H1 (cell line): Measurements from ENCODE around the gene CNKSR2. TPM values are rescaled to one million over a fixed set of nuclear protein-coding genes. Genes with fewer than 3 reads are reported as not detected.

ENCODE experiments used
- CTCF ChIA-PET: fragments of 300-600 bp; sonication (Branson Sonifier 250); formaldehyde crosslinking; loops from one replicate; lab custom pipeline; 2021; ENCODE audit not compliant: partially characterized antibody; lab: Charles Lee
- POLR2A ChIA-PET: fragments of 300-600 bp; sonication (Branson Sonifier 250); formaldehyde crosslinking; loops from one replicate; lab custom pipeline; 2021; ENCODE audit warnings: inconsistent platforms; ENCODE audit not compliant: partially characterized antibody; lab: Charles Lee
- DNase-seq, 2 experiments: peaks; one replicate each; pipeline versions ENCODE4 v3.0.0 to v3.0.0-alpha.2; 2010 to 2022; ENCODE audit warnings: low spot score in 2 of 2, low read depth in 1 of 2, mixed read lengths in 1 of 2
- FAIRE-seq: peaks from 2 replicates; lab custom pipeline; 2011; peaks lifted over from hg19 to GRCh38; lab: Jason Lieb, UNC
- H2AFZ ChIP-seq: 2 replicates; pipeline ENCODE4 v1.8.1; 2012; ENCODE audit warnings: low read length, inconsistent platforms
- H2AK5ac ChIP-seq: 2 replicates; pipeline ENCODE4 v1.6.1; 2013; ENCODE audit warnings: low read depth, low read length
- H2BK120ac ChIP-seq: replicated peaks from 2 replicates; pipeline ENCODE3; 2013; ENCODE audit warnings: low read depth, low read length, inconsistent platforms
- H2BK12ac ChIP-seq: 2 replicates; pipeline ENCODE4 v1.6.1; 2013; ENCODE audit warnings: low read depth, low read length
- H2BK15ac ChIP-seq: 2 replicates; pipeline ENCODE4 v1.6.1; 2013; ENCODE audit warnings: low read length
- H2BK20ac ChIP-seq: 2 replicates; pipeline ENCODE4 v1.6.1; 2013; ENCODE audit warnings: low read length
- H2BK5ac ChIP-seq: 2 replicates; pipeline ENCODE4 v1.6.1; 2013; ENCODE audit warnings: low read depth, low read length
- H3K14ac ChIP-seq: 2 replicates; pipeline ENCODE4 v1.6.1; 2013; ENCODE audit warnings: inconsistent platforms; ENCODE audit not compliant: insufficient read length
- H3K18ac ChIP-seq: 2 replicates; pipeline ENCODE4 v1.6.1; 2013; ENCODE audit warnings: low read length; ENCODE audit errors: extremely low read depth
- H3K23ac ChIP-seq: 2 replicates; pipeline ENCODE4 v1.6.1; 2013; ENCODE audit warnings: inconsistent platforms; ENCODE audit not compliant: insufficient read length
- H3K23me2 ChIP-seq: 2 replicates; pipeline ENCODE4 v1.6.1; 2013; ENCODE audit warnings: low read depth, low read length
- H3K27ac ChIP-seq: 2 replicates; pipeline ENCODE4 v1.6.1; 2011; ENCODE audit warnings: low read depth, low read length, inconsistent platforms
- H3K27me3 ChIP-seq, 4 experiments: replicated peaks in 1 of 4; 1 replicate in 1 of 4; 2 replicates in 3 of 4; pipeline versions ENCODE4 v1.6.1 to v1.8.1; 2011 to 2013; ENCODE audit warnings: low read length in 3 of 4, mild to moderate bottlenecking in 3 of 4, inconsistent platforms in 2 of 4, mixed read lengths in 2 of 4, moderate library complexity in 1 of 4; ENCODE audit not compliant: control insufficient read depth in 3 of 4, insufficient read depth in 3 of 4; ENCODE audit errors: extremely low read depth in 1 of 4
- H3K36me3 ChIP-seq, 4 experiments: 2 replicates each; pipeline versions ENCODE4 v1.6.1 to v1.8.1; 2011 to 2013; ENCODE audit warnings: mild to moderate bottlenecking in 4 of 4, low read length in 3 of 4, moderate library complexity in 2 of 4, control low read depth in 1 of 4, inconsistent platforms in 1 of 4; ENCODE audit not compliant: insufficient read depth in 4 of 4, control insufficient read depth in 2 of 4
- H3K4ac ChIP-seq: replicated peaks from 2 replicates; pipeline ENCODE3; 2013; ENCODE audit warnings: low read length, low read depth, mixed read lengths, inconsistent platforms; ENCODE audit not compliant: insufficient read length
- H3K4me1 ChIP-seq, 4 experiments: replicated peaks in 1 of 4; 1 replicate in 1 of 4; 2 replicates in 3 of 4; pipeline versions ENCODE4 v1.6.1 to v1.8.1; 2011 to 2013; ENCODE audit warnings: low read length in 3 of 4, inconsistent platforms in 2 of 4, mixed read lengths in 1 of 4; ENCODE audit not compliant: insufficient read depth in 4 of 4, control insufficient read depth in 3 of 4
- H3K4me2 ChIP-seq, 2 experiments: 2 replicates each; pipeline versions ENCODE4 v1.6.1 to v1.8.1; 2011 to 2013; ENCODE audit warnings: low read depth in 2 of 2, low read length in 2 of 2, control low read depth in 1 of 2, inconsistent platforms in 1 of 2, mild to moderate bottlenecking in 1 of 2; ENCODE audit not compliant: insufficient read depth in 1 of 2
- H3K4me3 ChIP-seq, 4 experiments: fragments of 200-600, 300-600 bp in 1 of 4; sonication (generic), shearing (Covaris generic), sonication (Bioruptor Twin) in 1 of 4; 2 replicates each; pipeline versions ENCODE4 v1.5.1 to v1.8.1; 2011 to 2016; ENCODE audit warnings: low read length in 4 of 4, low read depth in 3 of 4, control low read depth in 2 of 4, inconsistent platforms in 2 of 4, mild to moderate bottlenecking in 2 of 4, mixed read lengths in 1 of 4, moderate library complexity in 1 of 4; ENCODE audit not compliant: insufficient read depth in 2 of 4; ENCODE audit errors: extremely low read depth in 1 of 4
- H3K56ac ChIP-seq: replicated peaks from 2 replicates; pipeline ENCODE3; 2013; ENCODE audit warnings: low read depth, mild to moderate bottlenecking, mixed read lengths, low read length, inconsistent platforms; ENCODE audit not compliant: insufficient read length
- H3K79me1 ChIP-seq: 2 replicates; pipeline ENCODE4 v1.6.1; 2013; ENCODE audit warnings: low read depth, low read length, control low read depth
- H3K79me2 ChIP-seq, 2 experiments: 2 replicates each; pipeline versions ENCODE4 v1.6.1 to v1.8.1; 2012 to 2013; ENCODE audit warnings: low read length in 2 of 2, mild to moderate bottlenecking in 2 of 2, inconsistent platforms in 1 of 2; ENCODE audit not compliant: insufficient read depth in 2 of 2, control insufficient read depth in 1 of 2
- H3K9ac ChIP-seq, 4 experiments: replicated peaks in 1 of 4; 1 replicate in 1 of 4; 2 replicates in 3 of 4; pipeline versions ENCODE4 v1.6.1 to v1.8.1; 2011 to 2013; ENCODE audit warnings: low read depth in 3 of 4, low read length in 3 of 4, control low read depth in 2 of 4, mild to moderate bottlenecking in 2 of 4, moderate library complexity in 2 of 4, inconsistent platforms in 1 of 4; ENCODE audit errors: extremely low read depth in 1 of 4
- H3K9me3 ChIP-seq, 2 experiments: 2 replicates each; pipeline versions ENCODE4 v1.6.1 to v1.8.1; 2012 to 2013; ENCODE audit warnings: mild to moderate bottlenecking in 2 of 2, moderate library complexity in 2 of 2, control low read depth in 1 of 2, inconsistent platforms in 1 of 2, low read depth in 1 of 2, low read length in 1 of 2, mixed read lengths in 1 of 2; ENCODE audit not compliant: insufficient read depth in 2 of 2
- H4K20me1 ChIP-seq, 2 experiments: replicated peaks in 1 of 2; 2 replicates each; pipeline versions ENCODE3 to v1.8.1; 2011 to 2013; ENCODE audit warnings: inconsistent platforms in 2 of 2, low read length in 2 of 2, mild to moderate bottlenecking in 1 of 2; ENCODE audit not compliant: insufficient read depth in 2 of 2, control insufficient read depth in 1 of 2
- H4K5ac ChIP-seq: 2 replicates; pipeline ENCODE4 v1.6.1; 2013; ENCODE audit warnings: low read length, low read depth, mixed read lengths, inconsistent platforms; ENCODE audit not compliant: insufficient read length
- H4K8ac ChIP-seq: 2 replicates; pipeline ENCODE4 v1.8.0; 2013; ENCODE audit warnings: mild to moderate bottlenecking, moderate library complexity, low read length, inconsistent platforms; ENCODE audit not compliant: insufficient read depth; ENCODE audit errors: extremely low read depth
- H4K91ac ChIP-seq: replicated peaks from 2 replicates; pipeline ENCODE3; 2013; ENCODE audit warnings: low read length, mixed read lengths, inconsistent platforms; ENCODE audit not compliant: insufficient read length
- BCL11A ChIP-seq, 2 experiments: IDR thresholded peaks; one replicate each; pipeline ENCODE4 v1.6.1; 2011; ENCODE audit warnings: low read depth in 2 of 2, low read length in 2 of 2, mild to moderate bottlenecking in 2 of 2
- CEBPB ChIP-seq: IDR thresholded peaks from 2 replicates; pipeline ENCODE4 v1.6.1; 2012; ENCODE audit warnings: low read depth, low read length
- POLR2A ChIP-seq, 2 experiments: IDR thresholded peaks; 1 replicate in 1 of 2; 2 replicates in 1 of 2; pipeline ENCODE4 v1.6.1; 2011; ENCODE audit warnings: low read depth in 2 of 2, low read length in 2 of 2, mild to moderate bottlenecking in 2 of 2; ENCODE audit errors: control extremely low read depth in 1 of 2
- WGBS, 2 experiments: shearing (Covaris generic) in 1 of 2; methylation state at CpG; one replicate each; pipeline versions ENCODE4 v1.1.6 to v1.1.7; 2013 to 2015; ENCODE audit warnings: low lambda C conversion rate in 2 of 2, mixed read lengths in 2 of 2, inconsistent platforms in 1 of 2, low coverage in 1 of 2, missing lambda C conversion rate in 1 of 2; ENCODE audit not compliant: insufficient replicate concordance in 2 of 2, insufficient coverage in 1 of 2, insufficient read length in 1 of 2; ENCODE audit errors: extremely low coverage in 1 of 2, missing lambda C conversion rate in 1 of 2; 5-methylcytosine and 5-hydroxymethylcytosine counted together
- polyA plus RNA-seq, 7 experiments: library from polyadenylated mRNA; depleted of rRNA in 3 of 7; stranded (reverse) in 5 of 7; unstranded in 2 of 7; fragments of >200 nt in 5 of 7; fragments of 200-250 nt in 2 of 7; gene quantifications; 1 replicate in 5 of 7; 2 replicates in 1 of 7; 4 replicates in 1 of 7; pipeline versions ENCODE4 v1.2.1 to v1.2.3, GENCODE V29; 2011 to 2013; ENCODE audit warnings: missing spikeins in 2 of 7, mixed read lengths in 2 of 7
- total RNA-seq: library from RNA; stranded (reverse); fragmentation: NEBNext Ultra II Directional; extraction: Animal tissue kit (Norgen Biotek cat#: 25700); gene quantifications from 2 replicates; pipeline ENCODE4 v1.2.1, GENCODE V29; 2021

The CNKSR2 gene
- total and polyA plus RNA-seq, 2 of the 8 experiments (the other 6 are each of a cell fraction or from before 2014, with no cell fraction given), result 5.5 to 16.3 TPM

DNA sequence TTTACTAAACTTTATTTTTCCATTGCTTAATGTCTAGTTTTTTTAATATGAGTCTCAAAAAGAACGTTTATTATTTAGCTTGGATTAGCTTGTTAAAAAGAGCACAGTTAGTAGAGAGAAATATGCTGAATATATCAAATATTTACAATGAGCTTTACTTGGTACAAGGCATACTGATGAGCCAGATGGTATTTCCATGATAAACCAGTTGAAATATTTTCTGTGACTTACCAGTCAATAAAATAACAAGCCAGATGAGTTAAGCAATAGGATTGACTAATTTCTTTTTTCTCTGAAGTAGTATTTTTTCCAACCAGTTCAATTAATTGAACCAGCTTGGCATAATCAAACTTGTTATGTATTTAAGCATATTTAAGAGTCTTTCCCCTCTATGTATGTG lies 149.8 kb downstream of the CNKSR2 start:
- Histone ChIP-seq H4K20me1 (no peaks in the 10 kb centered on the region), H3K14ac (no peak overlapping the region), H3K4me2 (no peak overlapping the region), H4K91ac (no peak overlapping the region), H2BK20ac (no peak overlapping the region), H3K36me3 (no peaks in the 10 kb centered on the region; a peak in 1 of 8 replicates), H2BK120ac (no peak overlapping the region), H2BK15ac (no peak overlapping the region), H3K4ac (no peak overlapping the region), H3K27ac (no peak overlapping the region), H2AFZ (no peak overlapping the region), H3K9me3 (no peaks in the 10 kb centered on the region), H3K4me3 (no peak overlapping the region), H2BK12ac (no peak overlapping the region), H2BK5ac (no peak overlapping the region), H2AK5ac (no peak overlapping the region), H3K18ac (no peak overlapping the region), H3K79me2 (no peaks in the 10 kb centered on the region), H3K9ac (no peak overlapping the region), H3K79me1 (no peaks in the 10 kb centered on the region), H4K5ac (no peak overlapping the region), H3K4me1 (no peaks in the 10 kb centered on the region), H3K23me2 (no peaks in the 10 kb centered on the region)
- 79% methylated on average over 1 of the region's 1 CpG; no CpG with 5 or more reads in 1 of the 2 experiments for WGBS, 2 experiments
- no peak for DNase-seq
- CTCF ChIA-PET, result no interaction called here
- TF ChIP-seq CEBPB, result no peak
- TF ChIP-seq BCL11A (IDR thresholded peaks at IDR 0.05; ENCODE audit: low read depth in 2 of 2, low read length in 2 of 2), result no peak
- TF ChIP-seq POLR2A (IDR thresholded peaks at IDR 0.05; ENCODE audit: control extremely low read depth in 1 of 2, low read depth in 2 of 2, low read length in 2 of 2), result no peak
- TF ChIP-seq, all 59 proteins: peak for 0
- Histone ChIP-seq H4K8ac (no peak overlapping the region), H3K27me3 (no peaks in the 10 kb centered on the region), H3K56ac (no peak overlapping the region), H3K23ac (no peak overlapping the region)
- FAIRE-seq, result no peak
- POLR2A ChIA-PET, result no interaction called here
